NCI-H2196 treated with DMSO at 0.1 percent for 48 hours (cell line): ENCODE measurements around the gene IL22RA2.

ENCODE experiments used
- DNase-seq: peaks from one replicate; lab custom pipeline; 2025; ENCODE audit not compliant: unreplicated experiment; lab: John Stamatoyannopoulos, UW

IL22RA2 gene

DNA sequence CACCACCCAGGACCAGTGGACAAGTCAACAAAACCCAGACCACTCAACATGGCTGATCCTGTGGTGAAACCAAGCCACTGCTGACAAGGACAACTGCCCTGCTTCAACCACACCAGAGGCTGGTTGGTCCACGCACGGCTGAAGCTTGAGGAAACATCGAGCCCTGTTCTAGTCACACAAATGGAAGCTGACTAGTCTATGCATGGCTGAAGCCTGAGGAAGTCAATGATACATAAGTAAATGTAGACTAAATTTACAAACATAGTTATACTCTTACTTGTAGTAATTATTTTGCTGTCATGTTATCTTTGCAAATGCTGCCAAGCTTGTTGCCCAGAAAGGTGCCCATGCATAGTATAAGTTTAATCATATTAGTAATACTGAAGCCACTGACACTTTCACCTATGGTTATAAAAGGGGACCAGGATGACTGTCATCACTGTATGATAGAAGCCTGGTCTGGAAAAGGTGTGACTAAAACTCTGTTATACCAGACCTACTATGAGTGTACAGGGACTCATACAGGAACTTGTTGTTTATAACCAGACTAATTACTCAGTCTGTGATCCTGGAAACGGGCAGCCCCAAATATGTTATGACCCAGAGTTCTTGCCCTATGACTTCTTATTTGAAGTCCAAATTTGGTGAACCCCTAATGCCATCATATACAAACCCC is 5.6 kb downstream of the IL22RA2 start:
- DNase-seq = no peak

DNA sequence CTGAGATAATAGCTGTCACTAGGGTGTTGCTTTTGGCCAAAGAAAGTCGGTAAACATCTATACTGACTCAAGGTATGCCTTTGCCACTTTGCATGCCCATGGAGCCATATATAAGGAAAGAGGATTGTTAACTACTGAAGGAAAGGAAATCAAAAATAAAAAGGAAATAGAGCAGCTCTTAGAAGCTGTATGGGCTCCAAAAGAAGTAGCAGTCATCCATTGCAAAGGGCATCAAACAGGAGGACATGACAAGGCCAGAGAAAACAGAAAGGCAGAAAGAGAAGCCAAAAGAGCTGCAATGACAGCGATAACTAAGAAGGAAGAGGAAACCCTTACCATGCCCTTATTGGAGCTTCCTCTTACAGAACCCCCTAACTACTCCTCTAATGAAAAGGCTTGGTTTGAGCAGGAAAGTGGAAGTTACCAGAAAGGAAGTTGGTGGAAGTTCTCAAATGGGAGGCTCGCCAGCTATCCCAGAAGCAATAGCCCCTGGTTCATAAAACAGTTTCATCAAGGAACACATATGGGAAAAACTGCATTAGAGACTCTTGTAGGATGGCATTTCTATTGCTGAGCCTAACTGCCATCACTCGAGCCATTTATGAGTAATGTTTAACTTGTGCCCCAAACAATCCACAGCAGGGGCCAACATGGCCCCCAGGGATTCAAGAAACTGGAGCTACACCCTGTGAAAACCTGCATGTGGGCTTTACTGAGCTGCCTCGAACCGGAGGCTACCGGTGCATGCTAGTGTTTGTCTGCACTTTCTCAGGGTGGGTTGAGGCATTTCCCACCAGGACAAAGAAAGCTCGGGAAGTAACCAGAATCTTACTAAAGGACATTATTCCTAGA is 7.0 kb downstream of the IL22RA2 start:
- DNase-seq = no peak

- no peak for DNase-seq
Observed at GRCh38 chr6:137165375-137166246, 7.8 kb downstream of the IL22RA2 start.

GRCh38 chr6:137163732-137164318 is 9.6 kb downstream of the IL22RA2 start:
- DNase-seq = no peak

DNA sequence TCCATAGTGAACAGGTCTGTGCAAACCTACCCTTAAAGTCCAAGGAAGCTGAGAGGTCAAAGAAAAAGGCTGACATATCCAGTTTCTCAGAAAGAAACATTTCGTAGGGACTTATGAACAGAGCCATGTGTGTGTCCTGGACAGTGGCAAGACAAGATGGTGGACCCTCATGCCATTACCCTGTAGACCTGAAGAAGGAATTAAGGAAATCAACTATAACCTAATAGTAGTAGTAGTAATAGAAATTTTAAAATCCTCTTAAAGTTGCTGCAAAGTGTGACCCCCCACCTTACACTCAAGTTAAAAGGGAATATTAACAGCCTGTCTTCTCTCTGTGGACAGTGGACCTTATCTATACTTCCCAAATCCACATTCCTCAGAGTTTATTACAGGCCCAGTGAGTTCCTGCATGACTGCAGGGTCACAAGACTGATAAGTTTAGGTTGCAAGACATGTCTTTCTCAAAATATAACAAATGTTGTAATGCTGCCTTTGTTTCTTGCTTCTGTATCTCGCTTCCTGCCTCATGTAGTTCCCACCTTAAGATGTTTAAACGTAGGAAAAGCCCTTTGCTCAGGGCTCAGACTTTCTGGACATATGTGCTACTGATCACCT is 10.6 kb downstream of the IL22RA2 start:
- DNase-seq = no peak

GRCh38 chr6:137161949-137162348 is 11.5 kb downstream of the IL22RA2 start:
- no peak for DNase-seq

DNA sequence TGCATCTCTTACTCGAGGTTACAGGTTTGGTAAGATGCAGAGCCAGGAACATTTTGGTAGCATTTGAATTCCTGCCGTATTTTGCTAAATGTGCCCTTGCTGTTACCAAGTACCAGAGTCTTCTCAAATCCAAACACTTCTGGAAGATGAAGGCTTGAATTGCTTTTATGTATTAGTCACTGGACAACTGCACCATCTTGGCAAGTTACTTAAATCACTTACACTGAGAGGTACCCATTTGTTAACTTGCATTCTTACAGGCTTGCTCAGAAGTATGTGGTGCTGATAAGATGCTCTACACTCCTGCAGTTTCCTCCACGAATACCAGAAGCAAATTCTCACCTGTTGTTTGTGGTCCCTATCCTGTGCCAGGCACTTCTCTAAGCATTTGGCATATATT is 12.7 kb downstream of the IL22RA2 start:
- no peak for DNase-seq

DNA sequence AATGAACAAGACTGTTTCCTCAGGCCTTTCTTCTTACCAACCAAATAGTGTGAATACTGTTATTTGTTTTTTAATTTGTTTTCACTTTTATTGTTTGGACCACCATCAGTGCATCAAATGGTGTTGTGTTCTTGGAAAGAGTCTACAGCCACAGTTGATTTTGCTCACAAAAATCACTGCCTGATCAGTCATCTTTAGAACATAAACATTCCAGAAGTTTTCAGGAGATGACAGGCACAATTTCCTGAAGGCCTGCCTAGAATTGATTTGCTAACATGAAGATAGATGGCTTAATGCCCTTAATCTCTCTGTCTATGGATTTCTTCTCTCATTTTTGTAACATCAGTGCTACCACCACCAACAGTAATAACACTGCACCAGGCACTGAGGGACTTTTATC is 13.5 kb downstream of the IL22RA2 start:
- DNase-seq = no peak

- DNase-seq = no peak
Observed at GRCh38 chr6:137157601-137158000, 15.8 kb downstream of the IL22RA2 start.

- DNase-seq = no peak
Observed at GRCh38 chr6:137156650-137157049, 16.8 kb downstream of the IL22RA2 start.

DNA sequence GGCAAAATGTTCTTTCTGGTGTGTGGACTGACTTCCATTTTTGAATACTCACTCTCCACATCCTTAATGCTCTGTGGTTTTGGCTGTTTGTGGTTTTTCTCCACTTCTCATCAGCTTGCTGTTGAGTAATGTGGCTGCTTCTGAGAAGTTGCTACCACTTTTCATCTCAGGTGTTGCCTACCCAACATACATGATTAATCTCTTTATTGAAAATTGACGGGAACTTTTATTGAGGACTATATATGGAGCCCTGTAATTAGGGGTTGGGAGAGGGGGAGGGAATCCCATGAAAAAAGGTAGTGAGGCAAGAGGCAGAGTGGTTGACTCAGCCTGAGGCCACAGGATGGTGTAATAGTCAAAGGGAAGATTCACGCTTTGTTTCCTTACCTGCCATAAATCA is 17.6 kb downstream of the IL22RA2 start:
- DNase-seq = no peak

DNA sequence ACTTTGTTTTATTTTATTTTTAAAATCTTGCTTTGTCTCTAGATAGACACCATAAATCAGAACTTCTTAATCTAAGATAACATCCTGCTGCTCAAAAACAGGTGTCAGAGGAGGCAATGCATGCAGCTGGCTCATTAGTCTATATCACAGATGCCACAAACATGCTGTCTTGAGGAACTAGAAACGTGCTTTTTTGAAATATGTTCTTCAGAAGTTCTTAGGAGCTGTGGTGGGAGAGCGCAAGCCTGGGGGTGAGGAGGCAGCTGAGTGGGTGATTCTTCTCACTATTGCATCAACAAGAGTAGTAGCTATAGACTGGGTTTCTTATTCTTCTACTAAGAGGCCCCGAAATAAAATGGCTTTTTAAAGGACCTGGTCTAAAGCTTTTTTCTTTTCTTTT is 23.4 kb downstream of the IL22RA2 start:
- DNase-seq = no peak

DNA sequence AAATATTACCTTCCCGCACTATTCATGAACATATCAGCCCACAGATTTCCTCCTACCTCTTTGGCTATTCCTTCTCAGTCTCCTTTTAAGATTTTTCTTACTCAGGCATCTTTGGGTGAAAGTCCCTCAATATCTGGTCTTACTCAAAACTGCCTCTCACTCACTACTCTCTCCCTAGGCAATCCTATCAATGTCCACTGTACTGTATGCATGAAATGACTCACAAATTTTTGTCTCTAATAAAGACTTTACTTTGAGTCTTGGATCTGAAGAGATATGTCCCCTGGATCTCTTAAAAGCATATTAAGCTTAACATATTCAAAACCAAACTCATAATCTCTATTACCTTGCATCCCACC is 24.4 kb downstream of the IL22RA2 start:
- DNase-seq = no peak

DNA sequence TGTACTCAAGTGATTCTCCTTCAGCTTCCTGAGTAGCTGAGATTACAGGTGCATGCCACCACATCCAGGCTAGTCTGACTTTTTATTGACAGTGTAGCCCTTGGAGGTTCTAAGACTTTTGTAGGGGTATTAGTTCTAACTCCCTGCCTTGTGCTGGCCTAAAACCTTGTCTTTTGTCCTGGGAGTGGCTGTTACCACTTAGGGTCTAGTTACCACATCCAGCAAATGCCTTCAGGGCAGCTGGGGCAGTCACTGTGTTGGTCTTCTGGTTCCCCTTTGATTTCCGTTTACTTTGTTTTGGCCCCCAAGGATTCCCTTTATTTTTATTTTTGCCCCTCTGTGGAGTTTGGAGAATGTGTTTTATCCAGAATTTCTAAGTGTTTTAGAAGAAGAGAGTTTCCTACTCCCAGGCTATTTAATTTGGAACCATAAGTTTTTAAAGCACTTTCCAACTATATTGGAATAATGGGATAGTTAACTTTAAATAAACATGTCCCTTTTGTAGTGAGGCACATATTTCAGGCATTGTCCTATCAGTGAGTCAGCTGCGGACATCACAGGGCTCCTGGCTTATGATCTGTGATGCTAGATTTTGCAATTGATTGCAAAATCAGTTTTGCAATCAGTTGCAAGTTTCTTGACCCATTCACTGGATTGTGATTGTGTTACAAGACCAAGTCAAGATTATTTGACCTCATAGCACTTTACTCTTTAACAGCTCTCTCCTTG is 25.0 kb downstream of the IL22RA2 start:
- no peak for DNase-seq

- no peak for DNase-seq
Observed at GRCh38 chr6:137147195-137147594, 26.2 kb downstream of the IL22RA2 start.

DNA sequence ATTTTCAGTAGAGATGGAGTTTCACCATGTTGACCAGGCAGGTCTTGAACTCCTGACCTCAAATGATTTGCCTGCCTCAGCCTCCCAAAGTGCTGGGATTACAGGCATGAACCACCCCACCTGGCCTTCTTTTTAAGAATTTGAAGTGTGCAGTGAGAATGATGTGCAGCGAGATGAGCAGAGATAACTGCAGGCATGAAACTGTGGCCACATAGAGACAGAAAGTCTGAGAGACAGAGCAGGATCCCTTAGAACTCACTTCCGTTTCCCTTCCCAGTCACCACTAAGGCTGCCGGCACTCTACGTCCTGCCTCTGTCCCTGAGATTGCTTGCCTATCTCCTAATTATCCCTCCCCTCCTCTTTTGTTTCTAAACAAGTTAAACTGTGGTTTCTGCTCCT is 27.2 kb downstream of the IL22RA2 start:
- DNase-seq = no peak

GRCh38 chr6:137145421-137145820 is 28.0 kb downstream of the IL22RA2 start:
- no peak for DNase-seq

DNA sequence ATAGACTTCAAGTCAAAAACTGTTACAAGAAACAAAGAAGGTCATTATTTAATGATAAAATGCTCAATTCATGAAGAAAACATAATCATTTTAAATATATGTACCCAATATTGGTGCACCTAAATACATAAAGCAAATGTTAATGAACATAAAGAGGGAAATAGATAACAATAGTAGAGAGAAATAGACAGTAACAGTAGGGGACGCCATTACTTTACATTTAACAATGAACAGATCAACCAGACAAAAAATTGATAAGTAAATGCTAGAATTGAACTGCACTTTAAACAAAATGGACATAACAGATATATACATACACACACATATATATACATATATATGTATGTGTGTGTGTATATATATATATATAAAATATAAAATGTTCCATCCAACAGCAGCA is 37.4 kb downstream of the IL22RA2 start:
- DNase-seq = no peak

GRCh38 chr6:137134483-137134882 is 39.0 kb downstream of the IL22RA2 start:
- DNase-seq = no peak

DNA sequence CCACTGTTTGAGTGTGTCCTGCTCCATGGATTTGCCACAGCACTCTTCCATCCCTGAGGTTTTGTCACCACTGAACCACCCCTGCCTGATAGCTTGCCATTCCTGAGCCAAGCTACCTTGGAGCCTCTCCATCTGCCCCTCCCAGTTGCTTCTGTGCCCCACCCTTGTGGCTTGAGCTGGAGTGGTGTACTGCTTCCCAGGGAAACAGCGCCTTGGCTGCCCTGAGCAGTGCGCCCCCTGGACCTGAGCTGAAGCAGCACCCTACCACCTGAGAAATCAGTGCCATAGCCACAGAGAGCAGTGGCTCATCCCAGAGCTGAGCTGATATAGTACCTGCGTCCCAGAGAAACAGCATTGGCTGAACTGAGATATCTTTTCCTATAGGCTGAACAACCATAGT is 40.3 kb downstream of the IL22RA2 start:
- DNase-seq = no peak
